GM21717 (cell line): ENCODE data around the gene CARM1.
"Not testable (repeated sequence)": the region's sequence is repeated elsewhere in the genome, so short reads cannot be mapped to it uniquely, and the experiment has no call there.

Experiments
- ATAC-seq: cut with Tn5 transposase; IDR thresholded peaks from one replicate; pipeline ENCODE4 v1.9.1; 2021; ENCODE audit warnings: mild to moderate bottlenecking, moderate library complexity; ENCODE audit not compliant: unreplicated experiment

The CARM1 gene

DNA sequence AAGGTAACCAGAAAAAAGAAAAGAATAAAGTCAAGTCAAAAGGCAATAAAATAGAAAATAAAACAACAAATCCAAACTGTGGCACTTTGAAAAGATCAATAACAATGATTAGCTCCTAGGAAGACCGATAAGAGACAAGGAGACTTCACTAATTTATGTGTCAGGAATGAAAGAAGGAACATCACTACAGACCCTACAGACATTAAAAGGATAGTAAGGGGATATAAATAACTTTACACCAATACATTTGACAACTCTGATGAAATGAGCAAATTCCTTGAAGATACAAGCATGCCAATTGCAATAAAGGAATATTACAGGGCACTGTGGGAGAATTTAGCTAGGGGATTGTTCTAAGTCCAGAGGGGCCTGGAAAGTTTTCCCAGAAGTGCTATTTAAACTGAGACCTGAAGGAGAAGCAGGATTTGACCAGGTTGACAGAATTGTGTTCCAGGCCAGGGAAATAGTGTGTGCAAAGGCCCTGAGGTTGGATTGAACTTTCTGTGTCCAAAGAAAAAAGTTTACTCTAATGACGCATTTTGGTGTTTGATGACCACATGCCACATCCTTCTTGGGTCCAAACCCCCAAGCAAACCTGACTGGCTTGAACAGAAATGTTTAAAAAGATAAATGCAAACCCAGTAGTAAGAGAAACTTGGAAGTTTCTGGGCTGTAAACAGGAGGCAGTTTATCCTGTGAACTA, 24.7 kb upstream of the CARM1 start:
- ATAC-seq, result no peak

DNA sequence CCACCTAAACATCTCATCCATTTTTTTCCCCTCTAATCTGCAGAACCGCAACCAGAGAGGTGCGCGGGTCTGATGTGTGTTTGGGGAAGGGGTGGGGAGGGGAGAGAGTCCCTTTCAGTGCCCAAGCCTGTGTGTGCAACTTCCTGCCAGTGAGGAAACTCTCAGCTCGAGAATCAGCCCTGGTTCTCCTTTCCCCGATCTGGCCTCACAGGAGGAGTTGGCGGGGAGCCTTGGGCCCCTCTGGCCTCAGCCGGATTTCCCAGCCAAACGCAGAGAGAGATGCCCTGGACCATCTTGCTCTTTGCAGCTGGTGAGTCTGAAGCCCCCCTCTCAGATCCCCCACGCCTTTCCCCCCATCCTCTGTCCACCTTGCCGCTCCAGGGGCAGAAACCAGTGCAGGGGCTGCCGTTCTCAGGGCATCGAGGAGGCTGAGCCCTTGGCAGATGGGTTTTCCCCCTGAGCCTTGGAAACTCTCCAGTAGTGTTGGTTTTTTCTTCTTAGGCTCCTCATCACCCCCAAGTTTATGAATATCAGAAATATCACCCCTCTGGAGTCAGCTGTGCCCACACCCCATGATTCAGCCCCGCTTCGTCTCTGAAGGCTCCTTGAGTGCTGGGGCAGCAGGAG, 23.0 kb upstream of the CARM1 start, which contains the start of gene C19orf38:
Gene C19orf38 (plus strand): TSS at position 186 of the 627 bp plus-strand sequence. CDS start 94 bp downstream, at position 280.
- ATAC-seq, result no peak

GRCh38 chr19:10850631-10851030, 20.7 kb upstream of the CARM1 start:
- ATAC-seq, result no peak

GRCh38 chr19:10852098-10852800, 19.1 kb upstream of the CARM1 start:
- ATAC-seq, result no peak

DNA sequence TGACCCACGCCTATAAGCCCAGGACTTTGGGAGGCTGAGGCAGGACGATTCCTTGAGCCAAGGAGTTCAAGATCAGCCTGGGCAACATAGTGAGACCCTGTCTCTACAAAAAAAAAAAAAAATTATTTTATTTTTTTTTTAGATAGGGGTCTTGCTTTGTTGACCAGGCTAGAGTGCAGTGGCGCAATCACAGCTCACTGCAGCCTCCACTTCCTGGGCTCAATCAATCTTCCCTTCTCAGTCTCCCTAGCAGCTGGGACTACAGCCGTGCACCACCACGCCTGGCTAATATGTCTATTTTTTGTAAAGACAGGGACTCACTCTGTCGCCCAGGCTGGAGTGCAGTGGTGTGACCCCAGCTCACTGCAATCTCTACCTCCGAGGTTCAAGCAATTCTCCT, 18.4 kb upstream of the CARM1 start:
- no peak for ATAC-seq

GRCh38 chr19:10854350-10855089, 16.8 kb upstream of the CARM1 start:
- ATAC-seq, result no peak

DNA sequence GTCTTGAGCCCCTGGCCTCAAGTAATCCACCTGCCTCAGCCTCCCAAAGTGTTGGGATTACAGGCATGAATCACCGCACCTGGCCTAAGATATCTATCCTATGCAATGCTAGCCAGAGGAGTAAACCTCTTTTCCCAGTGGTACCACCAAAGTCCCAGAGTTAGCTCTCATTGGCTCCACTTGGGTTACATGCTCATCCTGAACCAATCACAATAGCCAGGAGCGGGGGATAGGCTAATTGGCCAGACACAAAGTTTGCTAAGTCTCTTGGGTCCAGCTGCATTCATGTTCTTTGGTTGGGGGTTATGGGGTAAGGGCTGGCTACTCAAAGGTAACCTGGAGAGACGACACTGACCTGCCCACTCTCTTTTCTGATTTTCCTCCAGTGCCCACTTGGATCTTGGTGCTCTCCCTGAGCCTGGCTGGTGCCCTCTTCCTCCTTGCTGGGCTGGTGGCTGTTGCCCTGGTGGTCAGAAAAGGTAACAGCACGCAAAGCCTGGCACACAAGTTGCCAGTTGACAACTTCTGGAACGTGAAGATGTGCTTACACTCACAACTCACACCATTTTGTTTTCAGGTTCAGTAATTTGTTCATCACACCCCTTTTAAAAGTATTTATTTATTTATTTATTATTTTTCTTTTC, 15.4 kb upstream of the CARM1 start:
- ATAC-seq, result no peak

- ATAC-seq, result not testable (repeated sequence)
Observed at GRCh38 chr19:10856899-10857298, 14.5 kb upstream of the CARM1 start.

- ATAC-seq, result no peak
Observed at GRCh38 chr19:10858204-10858828, 13.0 kb upstream of the CARM1 start.

GRCh38 chr19:10861103-10861651, 10.2 kb upstream of the CARM1 start:
- ATAC-seq, result no peak

GRCh38 chr19:10862561-10863106, 8.7 kb upstream of the CARM1 start:
- ATAC-seq, result no peak

DNA sequence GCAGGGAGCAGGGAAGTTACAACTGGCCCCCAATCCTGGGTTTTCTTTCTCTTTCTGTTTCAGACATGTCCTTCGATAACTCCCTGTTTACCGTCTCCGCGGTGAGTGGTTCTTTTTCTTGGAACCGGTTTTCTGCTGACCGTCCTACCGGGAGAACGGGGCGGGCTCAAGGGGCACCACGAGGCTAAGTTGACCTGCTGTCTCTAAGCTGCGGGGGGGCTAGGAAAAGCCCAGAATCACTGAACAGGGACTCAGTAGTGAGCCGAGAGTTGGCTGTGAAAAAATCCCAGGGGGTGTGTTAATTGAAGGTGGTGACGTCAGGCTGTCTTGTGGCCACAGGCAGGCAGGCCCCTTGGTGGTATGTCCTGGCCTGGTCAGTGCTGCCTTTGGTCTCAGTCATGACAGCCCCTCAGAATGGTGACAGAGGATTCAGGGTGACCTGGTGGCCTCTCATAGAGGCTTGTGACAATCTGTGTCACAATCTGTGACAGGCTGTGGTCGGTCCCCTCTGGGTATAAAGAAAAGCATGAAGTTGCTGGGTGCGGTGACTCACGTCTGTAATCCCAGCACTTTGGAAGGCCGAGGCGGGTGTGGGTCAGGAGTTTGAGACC, 8.1 kb upstream of the CARM1 start:
- ATAC-seq, result no peak

- no peak for ATAC-seq
Observed at GRCh38 chr19:10864538-10864899, 6.8 kb upstream of the CARM1 start.

GRCh38 chr19:10866495-10866894, 4.9 kb upstream of the CARM1 start:
- no peak for ATAC-seq

GRCh38 chr19:10868872-10869547, 2.3 kb upstream of the CARM1 start:
- ATAC-seq, result no peak

DNA sequence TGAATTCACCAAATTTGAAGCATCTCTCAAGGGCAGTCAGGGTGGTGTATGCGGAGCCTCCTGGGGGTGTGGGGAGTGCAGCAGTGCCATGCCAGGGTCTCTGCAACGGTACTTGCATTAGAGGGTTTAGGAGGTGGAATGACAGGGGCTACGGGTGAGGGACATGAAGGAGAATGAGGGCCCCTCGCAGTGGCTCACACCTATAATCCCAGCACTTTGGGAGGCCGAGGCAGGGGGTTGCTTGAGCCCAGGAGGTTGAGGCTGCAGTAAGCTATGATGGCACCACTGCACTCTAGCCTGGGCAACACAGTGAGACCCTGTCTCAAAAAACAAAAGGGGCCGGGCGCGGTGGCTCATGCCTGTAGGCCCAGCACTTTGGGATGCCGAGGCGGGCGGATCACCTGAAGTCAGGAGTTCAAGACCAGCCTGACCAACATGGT, 1.5 kb upstream of the CARM1 start:
- ATAC-seq, result not testable (repeated sequence)

DNA sequence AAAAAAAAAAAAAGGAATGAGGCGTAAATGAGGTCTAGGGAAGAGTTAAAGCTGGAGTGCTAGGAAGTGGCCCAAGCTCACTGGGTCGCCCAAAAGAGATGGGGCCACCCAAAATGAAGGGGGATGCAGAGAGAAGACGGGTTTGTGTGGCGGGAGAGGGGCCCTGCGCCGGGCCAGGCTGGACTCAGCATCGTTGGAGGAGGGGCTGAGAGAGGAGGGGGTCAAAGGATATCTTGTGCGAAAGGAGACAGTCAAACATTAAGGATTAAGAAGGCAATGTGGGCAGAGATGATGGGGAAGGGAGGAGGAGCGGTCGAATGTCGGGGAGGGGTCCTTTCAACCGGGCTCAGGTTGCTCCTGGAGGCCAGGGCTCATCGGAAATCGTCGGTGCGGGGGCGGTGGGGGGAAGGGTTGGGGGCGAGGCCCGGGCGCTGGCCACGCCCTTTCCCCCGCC, 825 bp upstream of the CARM1 start:
- no peak for ATAC-seq

DNA sequence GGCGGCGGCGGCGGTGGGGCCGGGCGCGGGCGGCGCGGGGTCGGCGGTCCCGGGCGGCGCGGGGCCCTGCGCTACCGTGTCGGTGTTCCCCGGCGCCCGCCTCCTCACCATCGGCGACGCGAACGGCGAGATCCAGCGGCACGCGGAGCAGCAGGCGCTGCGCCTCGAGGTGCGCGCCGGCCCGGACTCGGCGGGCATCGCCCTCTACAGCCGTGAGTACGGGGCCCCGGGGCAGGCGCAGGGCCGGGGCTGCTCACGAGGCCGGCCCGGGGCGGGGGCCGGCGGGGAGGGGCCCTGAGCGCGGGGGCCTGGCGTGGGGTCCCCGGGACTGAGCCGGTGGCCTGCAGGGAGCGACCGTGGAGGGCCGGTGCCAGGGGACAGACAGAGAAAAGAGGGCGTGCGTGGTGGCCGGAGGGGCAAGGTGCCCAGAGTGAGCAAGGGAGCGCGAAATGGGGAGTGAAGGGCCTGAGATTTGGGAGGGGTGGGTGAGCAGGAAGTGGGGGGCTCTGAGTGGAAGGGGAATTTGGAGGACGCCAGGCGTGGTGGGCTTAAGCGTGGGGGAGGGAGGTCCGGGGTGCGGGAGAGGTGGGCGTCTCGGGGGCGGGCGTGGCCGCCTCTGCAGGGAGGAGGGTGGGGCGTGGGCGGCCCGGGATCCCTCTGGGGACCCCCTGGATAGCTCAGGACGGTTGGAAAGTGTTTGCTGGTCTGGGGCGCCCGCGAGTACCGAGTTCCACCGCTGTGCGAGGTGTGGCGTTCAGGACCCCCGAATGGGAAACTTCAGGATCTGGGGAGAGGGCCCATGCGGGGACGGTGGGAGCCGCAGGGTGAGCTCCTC, 575 bp downstream of the CARM1 start:
- no peak for ATAC-seq
